Muscle of leg (tissue), 11 donors: ENCODE results near the gene CES4A. TPM values are rescaled to one million over a fixed set of nuclear protein-coding genes. Genes with fewer than 3 reads are reported as not detected.
A peak's percentile ranks its signal among the peaks of the same experiment; 100 is the strongest.

ENCODE experiments used
- DNase-seq: peaks from one replicate; pipeline ENCODE4 v3.0.0; 2013
- H3K27ac ChIP-seq: one replicate; pipeline ENCODE4 v1.5.1; 2013; ENCODE audit warnings: mild to moderate bottlenecking, low read length, control low read depth
- H3K27me3 ChIP-seq: one replicate; pipeline ENCODE4 v1.6.1; 2013; ENCODE audit warnings: low read length; ENCODE audit not compliant: control insufficient read depth, insufficient read depth
- H3K36me3 ChIP-seq: one replicate; pipeline ENCODE4 v1.6.1; 2013; ENCODE audit warnings: low read length; ENCODE audit not compliant: control insufficient read depth, insufficient read depth
- H3K4me1 ChIP-seq: one replicate; pipeline ENCODE4 v1.6.1; 2013; ENCODE audit warnings: low read length; ENCODE audit not compliant: control insufficient read depth, insufficient read depth
- H3K4me3 ChIP-seq: one replicate; pipeline ENCODE4 v1.5.1; 2013; ENCODE audit warnings: low read length, control low read depth
- H3K9me3 ChIP-seq: replicated peaks from 2 replicates; pipeline ENCODE4 v1.6.1; 2013; ENCODE audit warnings: low read depth, low read length; ENCODE audit not compliant: control insufficient read depth
- WGBS: methylation state at CpG from one replicate; pipeline ENCODE4 v1.1.5; 2013; ENCODE audit warnings: missing lambda C conversion rate; ENCODE audit not compliant: insufficient coverage; 5-methylcytosine and 5-hydroxymethylcytosine counted together
- polyA plus RNA-seq, 8 donors: library from polyadenylated mRNA; unstranded; fragments of 120-200 nt; gene quantifications; one replicate each; pipeline versions ENCODE4 v1.2.1 to v1.2.3, GENCODE V29; 2013; ENCODE audit warnings: inconsistent platforms in 1 of 8, low replicate concordance in 1 of 8; ENCODE audit not compliant: insufficient read length in 8 of 8, insufficient read depth in 1 of 8
- total RNA-seq: library from RNA; stranded (reverse); fragments of 120-200 nt; gene quantifications from one replicate; pipeline ENCODE4 v1.2.4, GENCODE V29; 2013

CES4A gene
- total and polyA plus RNA-seq, 9 donors = 1.5 to 5.3 (median 3.2) TPM

GRCh38 chr16:67017421-67017750 is 29.0 kb downstream of the CES4A start:
- Histone ChIP-seq H3K9me3 (no peaks in the 10 kb centered on the region), H3K36me3 (no peaks in the 10 kb centered on the region), H3K27ac (no peak overlapping the region), H3K4me3 (no peak overlapping the region), H3K27me3 (peaks cover 8% of the 10 kb centered on the region), H3K4me1 (peaks cover 25% of the 10 kb centered on the region)
- DNase-seq = no peak
- WGBS = 93% methylated on average over 3 of the region's 4 CpGs

- no peak overlapping the region for H3K4me3 ChIP-seq
- H3K27ac ChIP-seq = no peak overlapping the region
- peak; percentile 81 for DNase-seq
- WGBS = 0% methylated on average over 2 of the region's 6 CpGs
- no peaks in the 10 kb centered on the region for H3K9me3 ChIP-seq
- H3K4me1 ChIP-seq = peaks cover 21% of the 10 kb centered on the region
- peaks cover 8% of the 10 kb centered on the region for H3K27me3 ChIP-seq
- no peaks in the 10 kb centered on the region for H3K36me3 ChIP-seq
These were observed 29.6 kb downstream of the CES4A start for GRCh38 chr16:67017810-67018488.

GRCh38 chr16:67019171-67019570 is 30.8 kb downstream of the CES4A start:
- H3K4me3 ChIP-seq = no peak overlapping the region
- 83% methylated on average over 5 of the region's 8 CpGs for WGBS

GRCh38 chr16:67021321-67021720 is 32.9 kb downstream of the CES4A start:
- Histone ChIP-seq H3K36me3 (no peaks in the 10 kb centered on the region), H3K4me1 (peaks cover 3% of the 10 kb centered on the region), H3K27me3 (no peaks in the 10 kb centered on the region), H3K4me3 (no peak overlapping the region), H3K9me3 (no peaks in the 10 kb centered on the region), H3K27ac (no peak overlapping the region)
- WGBS = 100% methylated on average over 1 of the region's 3 CpGs
- no peak for DNase-seq

More at GRCh38 chr16:67019171-67019570, 30.8 kb downstream of the CES4A start:
- H3K4me1 ChIP-seq = peaks cover 11% of the 10 kb centered on the region
- no peaks in the 10 kb centered on the region for H3K9me3 ChIP-seq
- no peaks in the 10 kb centered on the region for H3K36me3 ChIP-seq
- H3K27ac ChIP-seq = no peak overlapping the region
- no peak for DNase-seq
- H3K27me3 ChIP-seq = peaks cover 6% of the 10 kb centered on the region

- Histone ChIP-seq H3K27me3 (no peaks in the 10 kb centered on the region), H3K4me3 (no peak overlapping the region), H3K9me3 (no peaks in the 10 kb centered on the region), H3K27ac (no peak overlapping the region), H3K36me3 (no peaks in the 10 kb centered on the region), H3K4me1 (peaks cover 3% of the 10 kb centered on the region)
- 83% methylated on average over 1 of the region's 4 CpGs for WGBS
- DNase-seq = no peak
These were observed 34.3 kb downstream of the CES4A start for GRCh38 chr16:67022531-67023214.

GRCh38 chr16:67023689-67024088 is 35.3 kb downstream of the CES4A start:
- Histone ChIP-seq H3K4me1 (peaks cover 6% of the 10 kb centered on the region), H3K27me3 (no peaks in the 10 kb centered on the region), H3K4me3 (no peak overlapping the region), H3K36me3 (no peaks in the 10 kb centered on the region), H3K9me3 (no peaks in the 10 kb centered on the region), H3K27ac (no peak overlapping the region)
- DNase-seq = no peak
- no CpG with 5 or more reads among the region's 1 CpG for WGBS

GRCh38 chr16:67024384-67025209 is 36.2 kb downstream of the CES4A start:
- no peaks in the 10 kb centered on the region for H3K36me3 ChIP-seq
- DNase-seq = no peak
- WGBS = no CpG with 5 or more reads among the region's 4 CpGs
- no peaks in the 10 kb centered on the region for H3K27me3 ChIP-seq
- no peak overlapping the region for H3K4me3 ChIP-seq
- H3K9me3 ChIP-seq = no peaks in the 10 kb centered on the region
- H3K27ac ChIP-seq = no peak overlapping the region
- peaks cover 6% of the 10 kb centered on the region for H3K4me1 ChIP-seq

- H3K36me3 ChIP-seq = no peaks in the 10 kb centered on the region
- H3K4me1 ChIP-seq = peaks cover 9% of the 10 kb centered on the region
- no peak overlapping the region for H3K4me3 ChIP-seq
- DNase-seq = no peak
- H3K9me3 ChIP-seq = no peaks in the 10 kb centered on the region
- no peaks in the 10 kb centered on the region for H3K27me3 ChIP-seq
- no peak overlapping the region for H3K27ac ChIP-seq
These were observed 36.8 kb downstream of the CES4A start for GRCh38 chr16:67025210-67025550.

- Histone ChIP-seq H3K4me1 (peaks cover 16% of the 10 kb centered on the region), H3K27me3 (no peaks in the 10 kb centered on the region), H3K36me3 (peaks cover 3% of the 10 kb centered on the region), H3K9me3 (no peaks in the 10 kb centered on the region), H3K4me3 (no peak overlapping the region), H3K27ac (no peak overlapping the region)
- no peak for DNase-seq
- no CpG with 5 or more reads among the region's 4 CpGs for WGBS
These were observed 38.2 kb downstream of the CES4A start for GRCh38 chr16:67026570-67026969.

GRCh38 chr16:67027046-67027445 is 38.7 kb downstream of the CES4A start:
- no peak for DNase-seq
- 88% methylated on average over 6 of the region's 6 CpGs for WGBS
- no peak overlapping the region for H3K27ac ChIP-seq

More at GRCh38 chr16:67027046-67027445, 38.7 kb downstream of the CES4A start:
- no peaks in the 10 kb centered on the region for H3K27me3 ChIP-seq
- peaks cover 6% of the 10 kb centered on the region for H3K36me3 ChIP-seq
- peaks cover 16% of the 10 kb centered on the region for H3K4me1 ChIP-seq
- H3K4me3 ChIP-seq = no peak overlapping the region
- no peaks in the 10 kb centered on the region for H3K9me3 ChIP-seq
